Breast epithelium (tissue), 4 donors: ENCODE measurements around the gene ZNF516. TPM values are rescaled to one million over a fixed set of nuclear protein-coding genes. Genes with fewer than 3 reads are reported as not detected.

Experiments used
- DNase-seq, 2 donors: peaks; one replicate each; pipeline ENCODE4 v3.0.0-alpha.2; 2019; ENCODE audit warnings: low spot score in 2 of 2
- H3K27ac ChIP-seq, 2 donors: fragments of 200-600 bp; sonication (generic) in 1 of 2; one replicate each; pipeline ENCODE4 v1.5.1; 2016 to 2019; ENCODE audit warnings: mild to moderate bottlenecking in 1 of 2
- H3K27me3 ChIP-seq, 2 donors: fragments of 200-600 bp; sonication (generic) in 1 of 2; one replicate each; pipeline versions ENCODE4 v1.5.1 to v1.6.0; 2017 to 2019; ENCODE audit warnings: control low read depth in 1 of 2, mild to moderate bottlenecking in 1 of 2
- H3K36me3 ChIP-seq: fragments of 200-600 bp; one replicate; pipeline ENCODE4 v1.5.1; 2019
- H3K4me1 ChIP-seq, 2 donors: fragments of 200-600 bp; sonication (generic); one replicate each; pipeline ENCODE4 v1.5.1; 2016 to 2019; ENCODE audit warnings: control low read depth in 1 of 2
- H3K4me3 ChIP-seq, 3 donors: fragments of 200-600 bp; sonication (generic); 1 replicate in 2 of 3; 2 replicates in 1 of 3; pipeline ENCODE4 v1.5.1; 2016 to 2019; ENCODE audit warnings: mild to moderate bottlenecking in 3 of 3, moderate library complexity in 2 of 3
- H3K9me3 ChIP-seq, 2 donors: fragments of 200-600 bp; sonication (generic) in 1 of 2; one replicate each; pipeline ENCODE4 v1.5.1; 2016 to 2019; ENCODE audit warnings: control low read depth in 1 of 2
- POLR2A ChIP-seq: fragments of 450-650 bp; IDR thresholded peaks from one replicate; pipeline ENCODE4 v1.6.1; 2016; ENCODE audit warnings: antibody characterized with exemption, mild to moderate bottlenecking, moderate library complexity
- POLR2AphosphoS5 ChIP-seq, 3 donors: sonication (generic); formaldehyde crosslinking; IDR thresholded peaks; one replicate each; pipeline ENCODE4 v1.6.1; 2017; ENCODE audit warnings: antibody characterized with exemption in 3 of 3
- intact Hi-C: fragments of 100-400 bp; cut with DNase I; formaldehyde crosslinking; loops from one replicate; pipeline ENCODE4 v1.15.1; 2023; ENCODE audit warnings: low total_unique reads
- total RNA-seq, 3 donors: library from RNA; depleted of rRNA; stranded (reverse); fragments of >200 nt; gene quantifications; one replicate each; pipeline ENCODE4 v1.1.0, GENCODE V29; 2016
- TF ChIP-seq, protein P1 (sequence below), 3 donors: fragments of 450-650 bp; IDR thresholded peaks; one replicate each; pipeline ENCODE4 v1.5.1; 2016 to 2017; ENCODE audit warnings: antibody characterized with exemption in 3 of 3, mild to moderate bottlenecking in 3 of 3, moderate library complexity in 3 of 3

The ZNF516 gene
- total RNA-seq, 3 donors from 2014 or later, result 12.0 to 33.4 (median 24.0) TPM

GRCh38 chr18:76506974-76507764, 12.1 kb upstream of the ZNF516 start:
- Histone ChIP-seq H3K4me3 (no peak overlapping the region), H3K9me3 (no peaks in the 10 kb centered on the region), H3K27me3 (no peaks in the 10 kb centered on the region), H3K36me3 (no peaks in the 10 kb centered on the region), H3K27ac (no peak overlapping the region), H3K4me1 (no peaks in the 10 kb centered on the region)
- intact Hi-C loops, result no loop called here
- no peak for DNase-seq
- no peak for TF ChIP-seq POLR2A
- TF ChIP-seq POLR2AphosphoS5 (IDR thresholded peaks at IDR 0.05), result no peak
- TF ChIP-seq, protein P1, sequence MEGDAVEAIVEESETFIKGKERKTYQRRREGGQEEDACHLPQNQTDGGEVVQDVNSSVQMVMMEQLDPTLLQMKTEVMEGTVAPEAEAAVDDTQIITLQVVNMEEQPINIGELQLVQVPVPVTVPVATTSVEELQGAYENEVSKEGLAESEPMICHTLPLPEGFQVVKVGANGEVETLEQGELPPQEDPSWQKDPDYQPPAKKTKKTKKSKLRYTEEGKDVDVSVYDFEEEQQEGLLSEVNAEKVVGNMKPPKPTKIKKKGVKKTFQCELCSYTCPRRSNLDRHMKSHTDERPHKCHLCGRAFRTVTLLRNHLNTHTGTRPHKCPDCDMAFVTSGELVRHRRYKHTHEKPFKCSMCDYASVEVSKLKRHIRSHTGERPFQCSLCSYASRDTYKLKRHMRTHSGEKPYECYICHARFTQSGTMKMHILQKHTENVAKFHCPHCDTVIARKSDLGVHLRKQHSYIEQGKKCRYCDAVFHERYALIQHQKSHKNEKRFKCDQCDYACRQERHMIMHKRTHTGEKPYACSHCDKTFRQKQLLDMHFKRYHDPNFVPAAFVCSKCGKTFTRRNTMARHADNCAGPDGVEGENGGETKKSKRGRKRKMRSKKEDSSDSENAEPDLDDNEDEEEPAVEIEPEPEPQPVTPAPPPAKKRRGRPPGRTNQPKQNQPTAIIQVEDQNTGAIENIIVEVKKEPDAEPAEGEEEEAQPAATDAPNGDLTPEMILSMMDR (IDR thresholded peaks at IDR 0.05), result no peak

DNA sequence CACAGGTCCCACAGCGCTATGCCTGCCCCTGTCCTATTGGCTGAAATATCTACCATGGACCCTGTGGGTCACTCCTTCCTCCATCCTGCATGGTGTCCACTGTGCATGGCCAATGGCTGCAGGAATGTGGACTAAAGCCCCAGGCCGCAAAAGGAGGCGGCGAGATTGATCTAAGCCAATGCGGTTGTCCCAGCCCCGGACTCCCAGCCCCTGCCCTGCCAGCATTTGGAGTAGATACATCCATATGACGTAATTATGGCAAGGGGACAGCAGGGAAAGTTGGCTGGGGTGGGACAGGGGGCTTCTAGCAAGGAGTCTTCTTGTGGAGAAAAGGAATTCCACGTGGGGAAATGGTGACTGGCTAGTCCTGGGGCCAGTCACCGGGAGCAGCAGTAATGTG, 11.4 kb upstream of the ZNF516 start:
- intact Hi-C loops, result no loop called here
- Histone ChIP-seq H3K9me3 (no peaks in the 10 kb centered on the region), H3K4me3 (no peak overlapping the region)

DNA sequence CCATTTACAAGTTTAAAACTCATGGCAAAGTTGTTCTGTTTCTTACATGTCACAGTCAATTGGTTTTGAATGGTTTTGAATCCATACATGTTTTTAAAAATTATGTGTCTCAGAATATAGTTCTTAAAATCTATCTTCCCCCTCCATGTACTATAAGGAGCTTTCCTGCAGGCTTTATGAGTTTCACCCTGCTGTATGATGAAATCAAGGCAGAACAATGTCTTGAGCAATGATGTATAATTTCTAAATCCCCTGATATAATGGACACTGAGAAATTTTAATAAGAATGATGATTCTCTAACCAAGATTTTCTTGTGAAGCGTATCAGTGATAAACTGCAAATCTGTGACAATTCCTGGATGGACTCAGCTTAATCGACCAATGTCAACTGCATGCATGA, 10.6 kb upstream of the ZNF516 start:
- H3K4me1 ChIP-seq, result no peaks in the 10 kb centered on the region
- intact Hi-C loops, result no loop called here

More for the DNA sequence above, 11.4 kb upstream of the ZNF516 start:
- Histone ChIP-seq H3K27me3 (no peaks in the 10 kb centered on the region), H3K36me3 (no peaks in the 10 kb centered on the region), H3K4me1 (no peaks in the 10 kb centered on the region), H3K27ac (no peak overlapping the region)
- TF ChIP-seq POLR2A, result no peak
- TF ChIP-seq POLR2AphosphoS5 (IDR thresholded peaks at IDR 0.05), result no peak
- TF ChIP-seq, protein P1 (IDR thresholded peaks at IDR 0.05), result no peak
- DNase-seq, result no peak

GRCh38 chr18:76504749-76505148, 9.7 kb upstream of the ZNF516 start:
- H3K36me3 ChIP-seq, result no peaks in the 10 kb centered on the region
- no peak for DNase-seq
- intact Hi-C loops, result no loop called here
- TF ChIP-seq POLR2A, result no peak
- no peak for TF ChIP-seq POLR2AphosphoS5 (IDR thresholded peaks at IDR 0.05)
- TF ChIP-seq, protein P1 (IDR thresholded peaks at IDR 0.05), result no peak
- no peaks in the 10 kb centered on the region for H3K27me3 ChIP-seq
- H3K4me3 ChIP-seq, result no peak overlapping the region
- no peak overlapping the region for H3K27ac ChIP-seq
- H3K9me3 ChIP-seq, result no peaks in the 10 kb centered on the region
- no peaks in the 10 kb centered on the region for H3K4me1 ChIP-seq

More for the DNA sequence above, 10.6 kb upstream of the ZNF516 start:
- no peaks in the 10 kb centered on the region for H3K27me3 ChIP-seq
- H3K9me3 ChIP-seq, result no peaks in the 10 kb centered on the region
- no peak for TF ChIP-seq POLR2AphosphoS5 (IDR thresholded peaks at IDR 0.05)
- TF ChIP-seq POLR2A, result no peak
- TF ChIP-seq, protein P1 (IDR thresholded peaks at IDR 0.05), result no peak
- no peaks in the 10 kb centered on the region for H3K36me3 ChIP-seq
- no peak overlapping the region for H3K27ac ChIP-seq
- H3K4me3 ChIP-seq, result no peak overlapping the region
- no peak for DNase-seq

DNA sequence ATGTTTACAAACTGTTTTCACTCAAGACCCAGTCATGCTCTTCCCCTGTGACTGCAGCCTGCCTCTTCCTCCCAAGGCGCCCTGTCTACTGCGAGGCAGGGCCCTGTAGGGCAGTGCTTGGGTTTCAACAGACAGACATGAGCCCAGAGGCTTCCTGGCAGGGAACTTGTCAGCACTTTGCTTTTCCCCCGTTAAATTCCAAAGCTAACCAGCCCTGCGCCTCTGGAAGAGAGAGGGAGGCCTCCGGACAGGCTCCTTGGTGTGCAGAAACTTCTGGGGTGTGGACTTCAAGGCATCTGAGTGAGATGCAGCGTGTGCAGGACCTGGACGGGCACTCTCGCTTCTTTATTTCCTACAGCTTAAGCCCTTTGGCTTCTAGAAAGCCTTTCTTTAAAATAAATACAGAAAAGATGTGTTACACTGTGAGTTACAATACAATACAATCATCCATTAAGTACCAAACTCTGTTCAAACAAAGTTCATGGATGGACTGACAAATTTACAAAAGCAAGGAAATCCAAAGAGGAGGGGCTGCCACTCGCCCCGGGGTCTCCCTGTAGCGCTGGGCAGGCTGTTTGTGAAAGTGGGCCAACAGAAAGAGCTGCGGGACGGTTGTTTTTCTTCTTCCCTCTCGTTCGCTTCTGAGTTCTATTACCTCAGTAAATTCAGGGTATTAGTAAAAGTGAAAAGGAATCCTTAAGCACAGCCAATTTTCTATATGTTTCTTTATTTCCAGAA, 8.8 kb upstream of the ZNF516 start:
- H3K27ac ChIP-seq, result no peak overlapping the region
- no peaks in the 10 kb centered on the region for H3K36me3 ChIP-seq
- H3K4me3 ChIP-seq, result no peak overlapping the region
- TF ChIP-seq POLR2AphosphoS5 (IDR thresholded peaks at IDR 0.05) (no peak), POLR2A (no peak)
- TF ChIP-seq, protein P1 (IDR thresholded peaks at IDR 0.05), result no peak
- no peaks in the 10 kb centered on the region for H3K27me3 ChIP-seq
- no peak for DNase-seq
- intact Hi-C loops, result no loop called here
- no peaks in the 10 kb centered on the region for H3K9me3 ChIP-seq
- H3K4me1 ChIP-seq, result no peaks in the 10 kb centered on the region
